D721Med (cell line): Measurements from ENCODE around the gene BBIP1.

Experiments used
- DNase-seq: peaks from one replicate; pipeline ENCODE4 v3.0.0; 2011; ENCODE audit warnings: low spot score; ENCODE audit not compliant: insufficient read length
- FAIRE-seq: peaks from 2 replicates; lab custom pipeline; 2011; peaks lifted over from hg19 to GRCh38; lab: Jason Lieb, UNC
- TF ChIP-seq, protein P1 (sequence below): IDR thresholded peaks from 2 replicates; pipeline ENCODE4 v1.5.1; 2012; ENCODE audit warnings: mild to moderate bottlenecking, control low read depth; ENCODE audit not compliant: insufficient read depth; ENCODE audit errors: missing control alignments

Gene BBIP1, protein sequence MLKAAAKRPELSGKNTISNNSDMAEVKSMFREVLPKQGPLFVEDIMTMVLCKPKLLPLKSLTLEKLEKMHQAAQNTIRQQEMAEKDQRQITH

DNA sequence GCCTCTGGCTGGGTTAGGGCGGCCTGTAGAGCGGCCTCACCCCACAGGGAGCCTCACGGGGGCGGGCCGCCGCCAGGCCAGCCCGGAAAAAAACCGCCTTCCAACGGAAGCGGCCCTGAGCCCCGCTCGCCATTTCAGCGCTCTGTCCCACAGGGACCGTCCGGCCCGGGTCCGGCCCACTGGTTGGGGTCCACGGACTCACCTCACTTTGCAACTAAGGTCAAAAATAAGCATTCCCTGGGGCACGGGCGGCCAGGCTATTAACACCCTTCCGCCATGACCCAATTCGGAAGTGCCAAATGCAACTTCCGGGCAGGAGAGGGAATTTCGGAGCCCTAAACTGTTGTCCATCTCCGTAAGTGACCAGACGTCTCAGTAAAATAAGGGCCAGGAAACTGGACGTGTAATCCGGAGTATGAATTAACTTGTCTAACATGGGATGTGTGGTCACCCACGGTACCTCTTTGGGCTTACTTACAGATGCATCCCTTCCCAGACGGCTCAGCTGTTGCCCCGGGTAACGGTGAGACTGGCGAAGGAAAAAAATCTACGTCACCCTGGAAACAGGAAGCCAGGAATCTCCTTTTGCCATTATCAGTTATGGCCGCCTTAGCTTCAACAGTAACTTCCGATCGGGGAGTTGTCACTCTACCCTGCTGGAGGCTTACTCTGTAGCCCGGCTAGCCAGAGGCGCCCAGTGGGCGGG, at the start of gene BBIP1:
TSS of gene BBIP1 (minus strand) at position 538 of the 706 bp plus-strand sequence. CDS start 1,023 bp downstream, outside the sequence.
- TF ChIP-seq, protein P1, sequence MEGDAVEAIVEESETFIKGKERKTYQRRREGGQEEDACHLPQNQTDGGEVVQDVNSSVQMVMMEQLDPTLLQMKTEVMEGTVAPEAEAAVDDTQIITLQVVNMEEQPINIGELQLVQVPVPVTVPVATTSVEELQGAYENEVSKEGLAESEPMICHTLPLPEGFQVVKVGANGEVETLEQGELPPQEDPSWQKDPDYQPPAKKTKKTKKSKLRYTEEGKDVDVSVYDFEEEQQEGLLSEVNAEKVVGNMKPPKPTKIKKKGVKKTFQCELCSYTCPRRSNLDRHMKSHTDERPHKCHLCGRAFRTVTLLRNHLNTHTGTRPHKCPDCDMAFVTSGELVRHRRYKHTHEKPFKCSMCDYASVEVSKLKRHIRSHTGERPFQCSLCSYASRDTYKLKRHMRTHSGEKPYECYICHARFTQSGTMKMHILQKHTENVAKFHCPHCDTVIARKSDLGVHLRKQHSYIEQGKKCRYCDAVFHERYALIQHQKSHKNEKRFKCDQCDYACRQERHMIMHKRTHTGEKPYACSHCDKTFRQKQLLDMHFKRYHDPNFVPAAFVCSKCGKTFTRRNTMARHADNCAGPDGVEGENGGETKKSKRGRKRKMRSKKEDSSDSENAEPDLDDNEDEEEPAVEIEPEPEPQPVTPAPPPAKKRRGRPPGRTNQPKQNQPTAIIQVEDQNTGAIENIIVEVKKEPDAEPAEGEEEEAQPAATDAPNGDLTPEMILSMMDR: no peak

DNA sequence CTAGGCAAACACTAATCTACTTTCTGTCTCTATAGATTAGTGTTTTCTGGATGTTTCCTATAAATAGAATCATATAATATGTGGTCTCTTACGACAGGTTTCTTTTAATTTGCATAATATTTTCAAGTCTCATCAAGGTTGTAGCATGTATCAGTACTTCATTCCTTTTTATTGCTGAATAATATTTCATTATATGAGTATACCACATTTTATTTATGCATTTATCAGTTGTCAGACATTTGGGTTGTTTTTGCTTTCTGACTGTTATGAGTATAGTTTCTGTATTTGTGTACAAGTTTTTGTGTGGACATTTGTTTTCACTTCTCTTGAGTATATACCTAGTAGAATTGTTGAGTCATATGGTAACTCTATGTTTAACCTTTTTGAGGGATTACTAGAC, 48.7 kb upstream of the BBIP1 start:
- TF ChIP-seq, protein P1: no peak
- no peak for DNase-seq
- no peak for FAIRE-seq

More for the DNA sequence above, at the start of gene BBIP1:
- no peak for FAIRE-seq
- no peak for DNase-seq

DNA sequence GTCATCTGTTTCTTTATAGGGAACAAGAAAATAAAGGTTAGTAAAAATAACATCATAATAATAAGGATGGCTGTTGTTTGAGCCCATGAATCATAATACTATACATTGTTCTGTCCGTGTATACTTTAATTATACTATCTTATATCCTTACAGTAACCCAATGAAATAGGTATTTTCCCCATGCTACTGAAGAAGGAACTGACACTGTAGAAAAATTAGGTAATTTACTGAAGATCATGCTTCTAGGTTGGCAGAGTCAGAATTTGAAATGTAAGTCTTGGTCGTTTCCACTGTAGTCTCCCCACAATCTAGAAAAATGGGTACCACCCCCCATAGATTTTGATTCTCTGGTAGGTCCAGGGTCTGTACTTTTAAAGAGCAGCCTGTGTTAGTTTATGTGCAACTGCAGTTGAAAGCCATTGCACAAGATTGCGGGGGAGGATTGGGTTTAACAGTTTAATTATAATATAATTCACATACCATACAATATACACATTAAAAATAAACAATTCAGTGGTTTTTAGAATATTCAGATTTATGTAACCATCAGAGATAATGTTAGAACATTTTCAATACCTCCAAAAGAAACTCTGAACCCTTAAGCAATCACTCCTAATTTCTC, 48.1 kb upstream of the BBIP1 start:
- no peak for FAIRE-seq
- no peak for DNase-seq
- TF ChIP-seq, protein P1: no peak

DNA sequence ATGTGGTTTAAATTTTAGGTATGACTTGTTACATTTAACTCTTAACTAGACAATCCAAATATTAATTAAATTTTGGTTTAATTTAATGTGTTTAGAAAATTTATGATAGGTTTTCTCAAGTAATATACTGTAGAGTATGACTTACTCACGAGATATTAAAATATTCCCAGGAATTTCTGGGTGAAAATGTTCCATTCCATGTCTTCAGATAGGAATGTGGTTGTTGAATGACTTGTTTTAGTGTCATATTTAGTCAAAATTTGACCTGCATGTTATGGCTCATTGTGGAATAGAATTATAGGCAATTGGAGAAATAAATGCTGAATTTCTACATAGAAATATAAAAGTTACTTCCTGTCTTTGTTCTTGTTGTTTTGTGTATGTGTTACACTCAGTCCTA, 47.2 kb upstream of the BBIP1 start:
- FAIRE-seq (no peak), DNase-seq (no peak)
- TF ChIP-seq, protein P1: no peak

DNA sequence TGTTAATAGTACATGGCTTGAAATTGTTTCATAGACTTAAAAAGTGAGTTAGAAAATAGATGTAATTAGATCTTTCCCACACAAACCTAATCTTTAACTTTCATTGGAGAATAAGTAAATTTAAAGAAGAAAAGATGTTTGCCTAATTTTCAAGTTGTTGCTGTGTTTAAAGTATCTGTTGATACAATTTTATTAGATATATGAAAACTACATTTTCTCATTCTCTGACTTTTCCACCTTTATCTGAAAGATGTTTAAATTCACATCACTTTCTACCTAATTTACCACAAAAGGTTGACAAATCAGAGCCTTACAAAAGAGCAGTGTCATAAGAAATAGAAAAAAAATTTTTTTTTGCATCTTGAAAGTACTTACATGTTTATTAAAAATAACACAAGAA, 46.2 kb upstream of the BBIP1 start:
- FAIRE-seq: no peak

DNA sequence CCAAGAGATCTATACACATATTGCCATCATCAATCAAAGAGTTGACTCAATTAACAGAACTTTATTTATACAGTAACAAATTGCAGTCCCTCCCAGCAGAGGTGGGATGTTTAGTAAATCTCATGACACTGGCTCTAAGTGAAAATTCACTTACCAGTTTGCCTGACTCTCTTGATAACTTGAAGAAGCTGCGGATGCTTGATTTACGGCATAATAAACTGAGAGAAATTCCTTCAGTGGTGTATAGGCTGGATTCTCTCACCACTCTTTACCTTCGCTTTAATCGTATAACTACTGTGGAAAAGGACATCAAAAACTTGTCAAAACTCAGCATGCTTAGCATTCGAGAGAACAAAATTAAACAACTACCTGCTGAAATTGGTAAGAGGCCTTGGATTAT, 45.7 kb upstream of the BBIP1 start:
- FAIRE-seq: no peak
- DNase-seq: no peak
- TF ChIP-seq, protein P1: no peak

More for the DNA sequence above, 46.2 kb upstream of the BBIP1 start:
- TF ChIP-seq, protein P1: no peak
- DNase-seq: no peak

DNA sequence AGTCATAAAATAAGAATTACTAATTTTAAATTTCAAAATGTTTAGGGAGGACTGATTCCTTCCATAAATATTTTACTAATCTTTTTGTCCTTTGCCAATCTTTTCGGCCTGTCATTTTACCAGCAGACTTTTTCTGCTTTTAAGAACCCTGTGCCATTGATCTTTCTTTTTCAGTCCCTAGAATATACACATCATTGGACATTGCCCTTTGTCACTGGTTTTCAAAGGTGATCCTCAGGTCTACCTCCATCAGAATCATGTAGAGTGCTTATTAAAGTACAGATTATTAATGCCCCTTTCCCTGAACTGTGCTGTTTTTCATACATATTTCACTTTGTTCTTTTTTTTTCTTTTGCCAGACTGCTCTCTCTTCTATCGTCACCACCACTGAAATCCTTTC, 44.2 kb upstream of the BBIP1 start:
- FAIRE-seq (no peak), DNase-seq (no peak)
- TF ChIP-seq, protein P1: no peak
